Measurements from ENCODE around the gene ZAR1L. TPM values are rescaled to one million over a fixed set of nuclear protein-coding genes. Genes with fewer than 3 reads are reported as not detected.

The ZAR1L gene
- total RNA-seq, 1 donor from 2014 or later, result not detected

DNA sequence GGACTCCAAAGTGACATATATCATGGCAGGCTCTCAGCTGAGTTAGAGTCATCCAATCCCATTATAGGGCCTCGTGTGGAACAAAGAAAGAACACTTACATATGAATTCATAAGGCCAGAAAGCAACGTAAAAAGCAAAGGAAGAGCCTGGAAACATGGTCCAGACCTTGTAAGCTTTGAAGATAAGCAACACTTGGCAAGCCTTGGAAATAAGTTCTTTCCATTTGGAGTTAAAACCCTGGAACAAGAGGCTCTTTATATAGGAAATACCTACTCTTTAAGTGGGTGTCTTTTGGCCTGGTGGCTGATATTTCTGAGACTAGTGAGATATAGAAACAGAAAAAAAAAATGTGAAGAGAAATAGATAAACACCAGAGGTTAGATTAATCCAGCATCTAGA lies 49.4 kb downstream of the ZAR1L start:
- DNase-seq (ENCODE audit: low read depth) (no peak), FAIRE-seq (no peak)
- H3K4me3 ChIP-seq (ENCODE audit: low read depth, low read length), result no peak overlapping the region
- no peaks in the 10 kb centered on the region for H3K36me3 ChIP-seq (ENCODE audit: control insufficient read depth, insufficient read depth, low read length)
- no peaks in the 10 kb centered on the region for H3K27me3 ChIP-seq (ENCODE audit: control insufficient read depth, insufficient read depth, low read length)
- TF ChIP-seq, protein P1, sequence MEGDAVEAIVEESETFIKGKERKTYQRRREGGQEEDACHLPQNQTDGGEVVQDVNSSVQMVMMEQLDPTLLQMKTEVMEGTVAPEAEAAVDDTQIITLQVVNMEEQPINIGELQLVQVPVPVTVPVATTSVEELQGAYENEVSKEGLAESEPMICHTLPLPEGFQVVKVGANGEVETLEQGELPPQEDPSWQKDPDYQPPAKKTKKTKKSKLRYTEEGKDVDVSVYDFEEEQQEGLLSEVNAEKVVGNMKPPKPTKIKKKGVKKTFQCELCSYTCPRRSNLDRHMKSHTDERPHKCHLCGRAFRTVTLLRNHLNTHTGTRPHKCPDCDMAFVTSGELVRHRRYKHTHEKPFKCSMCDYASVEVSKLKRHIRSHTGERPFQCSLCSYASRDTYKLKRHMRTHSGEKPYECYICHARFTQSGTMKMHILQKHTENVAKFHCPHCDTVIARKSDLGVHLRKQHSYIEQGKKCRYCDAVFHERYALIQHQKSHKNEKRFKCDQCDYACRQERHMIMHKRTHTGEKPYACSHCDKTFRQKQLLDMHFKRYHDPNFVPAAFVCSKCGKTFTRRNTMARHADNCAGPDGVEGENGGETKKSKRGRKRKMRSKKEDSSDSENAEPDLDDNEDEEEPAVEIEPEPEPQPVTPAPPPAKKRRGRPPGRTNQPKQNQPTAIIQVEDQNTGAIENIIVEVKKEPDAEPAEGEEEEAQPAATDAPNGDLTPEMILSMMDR (IDR thresholded peaks at IDR 0.05; ENCODE audit: insufficient read depth, low read length, severe bottlenecking), result no peak

DNA sequence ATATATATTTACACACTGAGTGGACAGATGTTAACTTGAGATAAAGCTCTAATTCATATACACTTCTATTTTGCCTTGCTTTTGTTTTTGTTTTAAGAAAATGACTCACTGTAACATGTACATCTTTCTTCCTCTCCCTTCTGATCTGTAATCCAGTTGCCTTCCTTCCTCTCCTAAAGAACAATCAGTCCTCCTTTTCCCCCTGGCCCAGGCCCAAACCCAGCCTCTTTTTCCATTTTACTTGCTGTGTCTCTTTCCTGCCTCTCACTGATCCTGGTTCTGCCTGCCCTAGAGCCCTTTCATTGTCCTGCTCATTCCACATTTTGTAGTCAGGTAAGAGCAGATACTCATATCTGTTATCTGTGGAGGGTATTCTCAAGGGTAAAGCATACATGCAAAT lies 50.8 kb downstream of the ZAR1L start:
- FAIRE-seq, result no peak

GRCh38 chr13:32262619-32263018 lies 52.5 kb downstream of the ZAR1L start:
- no peak overlapping the region for H3K4me3 ChIP-seq (ENCODE audit: low read depth, low read length)
- H3K27me3 ChIP-seq (ENCODE audit: control insufficient read depth, insufficient read depth, low read length), result no peaks in the 10 kb centered on the region
- no peak for DNase-seq (ENCODE audit: low read depth)
- TF ChIP-seq, protein P1 (IDR thresholded peaks at IDR 0.05; ENCODE audit: insufficient read depth, low read length, severe bottlenecking), result no peak
- H3K36me3 ChIP-seq (ENCODE audit: control insufficient read depth, insufficient read depth, low read length), result no peaks in the 10 kb centered on the region
- no peak for FAIRE-seq

More for the DNA sequence above, 50.8 kb downstream of the ZAR1L start:
- Histone ChIP-seq H3K4me3 (ENCODE audit: low read depth, low read length) (no peak overlapping the region), H3K36me3 (ENCODE audit: control insufficient read depth, insufficient read depth, low read length) (no peaks in the 10 kb centered on the region), H3K27me3 (ENCODE audit: control insufficient read depth, insufficient read depth, low read length) (no peaks in the 10 kb centered on the region)
- TF ChIP-seq, protein P1 (IDR thresholded peaks at IDR 0.05; ENCODE audit: insufficient read depth, low read length, severe bottlenecking), result no peak
- DNase-seq (ENCODE audit: low read depth), result peak; percentile 46

GRCh38 chr13:32262165-32262564 lies 53.0 kb downstream of the ZAR1L start:
- TF ChIP-seq, protein P1 (IDR thresholded peaks at IDR 0.05; ENCODE audit: insufficient read depth, low read length, severe bottlenecking), result no peak
- DNase-seq (ENCODE audit: low read depth) (no peak), FAIRE-seq (no peak)
- no peaks in the 10 kb centered on the region for H3K27me3 ChIP-seq (ENCODE audit: control insufficient read depth, insufficient read depth, low read length)
- H3K36me3 ChIP-seq (ENCODE audit: control insufficient read depth, insufficient read depth, low read length), result no peaks in the 10 kb centered on the region
- no peak overlapping the region for H3K4me3 ChIP-seq (ENCODE audit: low read depth, low read length)

GRCh38 chr13:32261567-32261966 lies 53.6 kb downstream of the ZAR1L start:
- no peak overlapping the region for H3K4me3 ChIP-seq (ENCODE audit: low read depth, low read length)
- no peaks in the 10 kb centered on the region for H3K36me3 ChIP-seq (ENCODE audit: control insufficient read depth, insufficient read depth, low read length)
- TF ChIP-seq, protein P1 (IDR thresholded peaks at IDR 0.05; ENCODE audit: insufficient read depth, low read length, severe bottlenecking), result no peak
- no peak for FAIRE-seq
- no peaks in the 10 kb centered on the region for H3K27me3 ChIP-seq (ENCODE audit: control insufficient read depth, insufficient read depth, low read length)
- peak; percentile 71 for DNase-seq (ENCODE audit: low read depth)

DNA sequence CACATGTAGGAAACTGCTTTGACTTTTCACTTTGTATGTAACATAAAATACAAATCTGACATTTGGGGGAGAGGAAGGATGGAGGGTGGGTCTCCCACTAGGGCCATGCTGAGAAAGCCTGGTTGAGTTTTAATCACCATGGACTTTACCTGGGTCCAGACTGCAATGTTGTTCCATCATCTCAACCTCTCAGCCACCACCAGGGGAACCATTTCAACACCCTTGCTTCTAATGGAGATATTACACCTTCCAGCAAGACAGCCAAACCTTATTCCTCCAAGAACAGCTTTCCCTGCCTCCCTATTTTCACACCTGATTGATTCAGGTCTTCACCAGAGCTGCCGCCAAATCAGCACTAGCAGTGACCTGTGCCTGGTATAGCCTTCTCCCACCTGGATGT lies 56.0 kb downstream of the ZAR1L start:
- Histone ChIP-seq H3K36me3 (ENCODE audit: control insufficient read depth, insufficient read depth, low read length) (no peaks in the 10 kb centered on the region), H3K4me3 (ENCODE audit: low read depth, low read length) (no peak overlapping the region), H3K27me3 (ENCODE audit: control insufficient read depth, insufficient read depth, low read length) (no peaks in the 10 kb centered on the region)
- DNase-seq (ENCODE audit: low read depth) (no peak), FAIRE-seq (peak; percentile 36)
- TF ChIP-seq, protein P1 (IDR thresholded peaks at IDR 0.05; ENCODE audit: insufficient read depth, low read length, severe bottlenecking), result peak; percentile 5

Data from bronchial epithelial cell (primary cell).